RKO (cell line): ENCODE measurements around the gene WSCD2.

Experiments
- DNase-seq: peaks from one replicate; pipeline ENCODE4 v3.0.0-alpha.2; 2016; ENCODE audit warnings: low spot score

WSCD2 gene

GRCh38 chr12:108128221-108129016 lies 669 bp upstream of the WSCD2 start:
- DNase-seq = no peak

- DNase-seq = no peak
Measured at GRCh38 chr12:108131035-108131434, 1.9 kb downstream of the WSCD2 start.

- DNase-seq = no peak
Measured at GRCh38 chr12:108131657-108132126, 2.6 kb downstream of the WSCD2 start.

- DNase-seq = no peak
Measured at GRCh38 chr12:108133482-108133881, 4.4 kb downstream of the WSCD2 start.

- no peak for DNase-seq
Measured at GRCh38 chr12:108134744-108135143, 5.7 kb downstream of the WSCD2 start.

- DNase-seq = no peak
Measured at GRCh38 chr12:108135627-108136026, 6.5 kb downstream of the WSCD2 start.

GRCh38 chr12:108136697-108137096 lies 7.6 kb downstream of the WSCD2 start:
- DNase-seq = no peak

GRCh38 chr12:108139454-108139853 lies 10.4 kb downstream of the WSCD2 start:
- no peak for DNase-seq

GRCh38 chr12:108140501-108140900 lies 11.4 kb downstream of the WSCD2 start:
- DNase-seq = no peak

GRCh38 chr12:108141600-108142130 lies 12.6 kb downstream of the WSCD2 start:
- DNase-seq = no peak

- no peak for DNase-seq
Measured at GRCh38 chr12:108143144-108143543, 14.1 kb downstream of the WSCD2 start.

GRCh38 chr12:108144080-108144479 lies 15.0 kb downstream of the WSCD2 start:
- no peak for DNase-seq

GRCh38 chr12:108145011-108145410 lies 15.9 kb downstream of the WSCD2 start:
- DNase-seq = no peak

- DNase-seq = no peak
Measured at GRCh38 chr12:108146035-108146893, 17.2 kb downstream of the WSCD2 start.

GRCh38 chr12:108147279-108147678 lies 18.2 kb downstream of the WSCD2 start:
- DNase-seq = no peak

- DNase-seq = no peak
Measured at GRCh38 chr12:108148521-108149074, 19.5 kb downstream of the WSCD2 start.

GRCh38 chr12:108150436-108150835 lies 21.3 kb downstream of the WSCD2 start:
- DNase-seq = no peak

GRCh38 chr12:108151533-108152169 lies 22.6 kb downstream of the WSCD2 start:
- DNase-seq = no peak

GRCh38 chr12:108152170-108152538 lies 23.1 kb downstream of the WSCD2 start:
- DNase-seq = no peak

- no peak for DNase-seq
Measured at GRCh38 chr12:108156717-108157116, 27.6 kb downstream of the WSCD2 start.

GRCh38 chr12:108157870-108158459 lies 28.9 kb downstream of the WSCD2 start:
- DNase-seq = no peak

- DNase-seq = no peak
Measured at GRCh38 chr12:108162207-108162606, 33.1 kb downstream of the WSCD2 start.
